WTC11 (cell line): ENCODE data around the gene ZFR.

Experiments used
- CBFB ChIP-seq: sonication (generic); formaldehyde crosslinking; IDR thresholded peaks from 2 replicates; pipeline ENCODE4 v1.8.1; 2022; ENCODE audit warnings: mild to moderate bottlenecking, low read depth, missing genetic modification reagents
- OVOL2 ChIP-seq: fragments of 250-450 bp; sonication (Bioruptor Pico); IDR thresholded peaks from 2 replicates; pipeline ENCODE4 v1.9.0; 2021; ENCODE audit warnings: mild to moderate bottlenecking, borderline replicate concordance
- ZNF396 ChIP-seq: fragments of 250-450 bp; sonication (Bioruptor Pico); IDR thresholded peaks from 2 replicates; pipeline ENCODE4 v1.8.0; 2021; ENCODE audit warnings: mild to moderate bottlenecking, moderate library complexity, borderline replicate concordance
- TF ChIP-seq, protein P1 (sequence below): sonication (generic); formaldehyde crosslinking; IDR thresholded peaks from 2 replicates; pipeline ENCODE4 v1.8.0; 2023; ENCODE audit warnings: missing genetic modification reagents, mild to moderate bottlenecking, borderline replicate concordance
- TF ChIP-seq, protein P2 (sequence below): fragments of 200-600 bp; IDR thresholded peaks from 2 replicates; pipeline ENCODE4 v1.8.0; 2022; ENCODE audit warnings: antibody characterized with exemption
- TF ChIP-seq, protein P3 (sequence below): sonication (generic); formaldehyde crosslinking; IDR thresholded peaks from 2 replicates; pipeline ENCODE4 v1.8.0; 2023; ENCODE audit warnings: missing genetic modification reagents

DNA sequence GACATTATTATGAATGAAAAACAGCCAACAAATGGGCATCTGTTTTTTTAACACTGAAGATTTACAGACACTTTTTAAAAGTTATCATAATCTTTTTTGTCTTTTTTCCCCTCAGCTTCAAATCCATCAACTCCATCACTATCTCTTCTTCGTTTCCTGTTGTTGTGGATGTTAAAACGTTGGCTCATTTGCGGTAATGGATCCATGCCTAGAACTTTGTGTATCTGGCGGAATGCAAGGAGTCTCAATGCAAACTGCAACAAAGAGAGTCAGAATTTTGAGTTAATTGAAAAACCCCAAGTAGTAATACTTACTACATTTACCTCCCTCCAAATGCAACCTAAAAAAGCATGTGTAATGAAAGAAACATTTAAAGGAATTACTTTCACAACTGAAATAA is 88.9 kb downstream of the ZFR start:
- TF ChIP-seq ZNF396 (CRISPR knock-in tag) (no peak), CBFB (CRISPR knock-in tag) (no peak), OVOL2 (CRISPR knock-in tag) (no peak)
- TF ChIP-seq, protein P1, sequence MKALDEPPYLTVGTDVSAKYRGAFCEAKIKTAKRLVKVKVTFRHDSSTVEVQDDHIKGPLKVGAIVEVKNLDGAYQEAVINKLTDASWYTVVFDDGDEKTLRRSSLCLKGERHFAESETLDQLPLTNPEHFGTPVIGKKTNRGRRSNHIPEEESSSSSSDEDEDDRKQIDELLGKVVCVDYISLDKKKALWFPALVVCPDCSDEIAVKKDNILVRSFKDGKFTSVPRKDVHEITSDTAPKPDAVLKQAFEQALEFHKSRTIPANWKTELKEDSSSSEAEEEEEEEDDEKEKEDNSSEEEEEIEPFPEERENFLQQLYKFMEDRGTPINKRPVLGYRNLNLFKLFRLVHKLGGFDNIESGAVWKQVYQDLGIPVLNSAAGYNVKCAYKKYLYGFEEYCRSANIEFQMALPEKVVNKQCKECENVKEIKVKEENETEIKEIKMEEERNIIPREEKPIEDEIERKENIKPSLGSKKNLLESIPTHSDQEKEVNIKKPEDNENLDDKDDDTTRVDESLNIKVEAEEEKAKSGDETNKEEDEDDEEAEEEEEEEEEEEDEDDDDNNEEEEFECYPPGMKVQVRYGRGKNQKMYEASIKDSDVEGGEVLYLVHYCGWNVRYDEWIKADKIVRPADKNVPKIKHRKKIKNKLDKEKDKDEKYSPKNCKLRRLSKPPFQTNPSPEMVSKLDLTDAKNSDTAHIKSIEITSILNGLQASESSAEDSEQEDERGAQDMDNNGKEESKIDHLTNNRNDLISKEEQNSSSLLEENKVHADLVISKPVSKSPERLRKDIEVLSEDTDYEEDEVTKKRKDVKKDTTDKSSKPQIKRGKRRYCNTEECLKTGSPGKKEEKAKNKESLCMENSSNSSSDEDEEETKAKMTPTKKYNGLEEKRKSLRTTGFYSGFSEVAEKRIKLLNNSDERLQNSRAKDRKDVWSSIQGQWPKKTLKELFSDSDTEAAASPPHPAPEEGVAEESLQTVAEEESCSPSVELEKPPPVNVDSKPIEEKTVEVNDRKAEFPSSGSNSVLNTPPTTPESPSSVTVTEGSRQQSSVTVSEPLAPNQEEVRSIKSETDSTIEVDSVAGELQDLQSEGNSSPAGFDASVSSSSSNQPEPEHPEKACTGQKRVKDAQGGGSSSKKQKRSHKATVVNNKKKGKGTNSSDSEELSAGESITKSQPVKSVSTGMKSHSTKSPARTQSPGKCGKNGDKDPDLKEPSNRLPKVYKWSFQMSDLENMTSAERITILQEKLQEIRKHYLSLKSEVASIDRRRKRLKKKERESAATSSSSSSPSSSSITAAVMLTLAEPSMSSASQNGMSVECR (CRISPR knock-in tag), result no peak
- TF ChIP-seq, protein P2, sequence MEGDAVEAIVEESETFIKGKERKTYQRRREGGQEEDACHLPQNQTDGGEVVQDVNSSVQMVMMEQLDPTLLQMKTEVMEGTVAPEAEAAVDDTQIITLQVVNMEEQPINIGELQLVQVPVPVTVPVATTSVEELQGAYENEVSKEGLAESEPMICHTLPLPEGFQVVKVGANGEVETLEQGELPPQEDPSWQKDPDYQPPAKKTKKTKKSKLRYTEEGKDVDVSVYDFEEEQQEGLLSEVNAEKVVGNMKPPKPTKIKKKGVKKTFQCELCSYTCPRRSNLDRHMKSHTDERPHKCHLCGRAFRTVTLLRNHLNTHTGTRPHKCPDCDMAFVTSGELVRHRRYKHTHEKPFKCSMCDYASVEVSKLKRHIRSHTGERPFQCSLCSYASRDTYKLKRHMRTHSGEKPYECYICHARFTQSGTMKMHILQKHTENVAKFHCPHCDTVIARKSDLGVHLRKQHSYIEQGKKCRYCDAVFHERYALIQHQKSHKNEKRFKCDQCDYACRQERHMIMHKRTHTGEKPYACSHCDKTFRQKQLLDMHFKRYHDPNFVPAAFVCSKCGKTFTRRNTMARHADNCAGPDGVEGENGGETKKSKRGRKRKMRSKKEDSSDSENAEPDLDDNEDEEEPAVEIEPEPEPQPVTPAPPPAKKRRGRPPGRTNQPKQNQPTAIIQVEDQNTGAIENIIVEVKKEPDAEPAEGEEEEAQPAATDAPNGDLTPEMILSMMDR, result no peak
- TF ChIP-seq, protein P3, sequence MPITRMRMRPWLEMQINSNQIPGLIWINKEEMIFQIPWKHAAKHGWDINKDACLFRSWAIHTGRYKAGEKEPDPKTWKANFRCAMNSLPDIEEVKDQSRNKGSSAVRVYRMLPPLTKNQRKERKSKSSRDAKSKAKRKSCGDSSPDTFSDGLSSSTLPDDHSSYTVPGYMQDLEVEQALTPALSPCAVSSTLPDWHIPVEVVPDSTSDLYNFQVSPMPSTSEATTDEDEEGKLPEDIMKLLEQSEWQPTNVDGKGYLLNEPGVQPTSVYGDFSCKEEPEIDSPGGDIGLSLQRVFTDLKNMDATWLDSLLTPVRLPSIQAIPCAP (CRISPR knock-in tag), result no peak
